SJSA1 (cell line): ENCODE data around the gene TMEM158. TPM values are rescaled to one million over a fixed set of nuclear protein-coding genes. Genes with fewer than 3 reads are reported as not detected.

Experiments used
- DNase-seq, 2 experiments: peaks; one replicate each; pipeline ENCODE4 v3.0.0-alpha.2; 2015 to 2020; ENCODE audit warnings: low spot score in 2 of 2, low read depth in 1 of 2
- H3K27ac ChIP-seq: fragments of 250-450 bp; sonication (Bioruptor Pico); 2 replicates; pipeline ENCODE4 v1.5.1; 2020; ENCODE audit warnings: mild to moderate bottlenecking, moderate library complexity
- H3K27me3 ChIP-seq: fragments of 250-450 bp; sonication (Bioruptor Pico); replicated peaks from 2 replicates; pipeline ENCODE4 v1.5.1; 2020; ENCODE audit warnings: mild to moderate bottlenecking, moderate library complexity
- H3K36me3 ChIP-seq: fragments of 250-450 bp; sonication (Bioruptor Pico); 2 replicates; pipeline ENCODE4 v1.5.1; 2020; ENCODE audit warnings: mild to moderate bottlenecking
- H3K4me1 ChIP-seq: fragments of 250-450 bp; sonication (Bioruptor Pico); replicated peaks from 2 replicates; pipeline ENCODE4 v1.6.1; 2021; ENCODE audit warnings: mild to moderate bottlenecking
- H3K4me3 ChIP-seq: fragments of 250-450 bp; sonication (Bioruptor Pico); 2 replicates; pipeline ENCODE4 v1.5.1; 2020; ENCODE audit warnings: mild to moderate bottlenecking
- H3K9me3 ChIP-seq: fragments of 250-450 bp; sonication (Bioruptor Pico); replicated peaks from 2 replicates; pipeline ENCODE4 v1.5.1; 2020; ENCODE audit warnings: mild to moderate bottlenecking
- total RNA-seq: library from RNA; depleted of rRNA; stranded (reverse); fragments of >200 nt; shearing (Covaris generic); gene quantifications from 2 replicates; pipeline ENCODE4 v1.2.3, GENCODE V29; 2014

TMEM158 gene
- total RNA-seq, 1 experiment from 2014 or later = 11.4 TPM

DNA sequence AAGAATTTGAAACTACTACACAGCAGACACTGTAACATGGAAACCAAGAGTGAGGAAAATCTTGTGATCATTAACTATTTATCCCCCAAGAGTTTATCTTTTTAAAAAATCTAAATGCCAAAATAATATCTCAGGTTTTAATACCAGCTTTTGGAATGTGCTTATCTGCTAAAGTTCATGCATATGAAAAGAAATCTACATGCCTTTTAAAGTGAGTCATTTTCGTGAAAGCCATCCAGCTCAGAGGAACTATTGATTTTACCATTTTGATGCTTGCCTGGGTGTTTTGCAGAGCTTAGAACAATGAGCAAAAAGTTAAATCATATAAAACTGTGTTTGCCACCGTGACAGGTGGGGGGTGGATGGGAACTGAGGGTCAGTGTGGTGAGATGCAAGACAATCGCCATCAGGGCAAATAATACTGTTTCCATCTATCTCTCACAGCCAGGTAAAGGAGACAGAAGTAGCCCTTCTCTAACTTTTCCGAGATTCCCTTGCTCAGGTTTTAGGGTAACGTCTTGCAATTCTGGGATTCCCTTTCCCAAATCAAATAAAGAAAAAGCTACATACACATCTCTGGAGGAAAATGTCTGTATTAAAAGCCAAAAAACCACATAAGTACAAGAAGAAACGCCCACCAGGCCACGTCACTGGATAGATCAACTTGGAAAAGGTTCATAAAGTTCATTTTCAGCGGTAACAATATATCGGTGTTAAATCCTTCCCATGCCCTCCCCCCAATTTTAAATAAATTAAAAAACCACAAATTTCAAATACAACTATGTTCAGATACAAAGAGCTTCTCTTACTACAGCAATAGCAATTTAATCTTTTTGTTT lies 2.0 kb downstream of the TMEM158 start:
- Histone ChIP-seq H3K4me3 (peak overlapping the region; percentile 88), H3K9me3 (no peaks in the 10 kb centered on the region), H3K27ac (peak overlapping the region; percentile 43; the same call in 1 of the 2 replicates), H3K27me3 (no peaks in the 10 kb centered on the region), H3K36me3 (no peaks in the 10 kb centered on the region), H3K4me1 (peaks cover 17% of the 10 kb centered on the region)
- no peak for DNase-seq

DNA sequence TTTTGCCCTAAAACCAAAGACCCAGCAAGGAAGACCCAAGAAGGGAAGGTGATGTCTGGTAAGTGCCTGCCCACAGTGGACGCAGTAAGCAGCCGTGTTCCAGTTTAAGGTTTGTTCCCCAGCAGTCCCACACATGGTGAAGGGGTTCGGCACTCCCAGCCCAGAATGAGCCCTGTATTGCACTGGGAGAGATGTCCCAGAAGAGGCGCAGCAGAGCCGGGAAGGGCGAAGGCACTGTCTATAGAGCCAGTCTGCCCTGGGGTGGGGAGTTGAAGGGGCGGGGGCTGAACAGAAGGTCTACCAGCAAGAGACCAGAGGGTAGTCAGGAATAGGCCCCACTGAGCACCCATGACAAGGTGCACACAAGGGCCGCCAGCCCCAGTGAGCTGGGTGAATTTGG lies 6.4 kb downstream of the TMEM158 start:
- no peaks in the 10 kb centered on the region for H3K27me3 ChIP-seq
- no peak for DNase-seq
- H3K36me3 ChIP-seq = no peaks in the 10 kb centered on the region
- H3K4me3 ChIP-seq = no peak overlapping the region
- no peaks in the 10 kb centered on the region for H3K9me3 ChIP-seq
- H3K27ac ChIP-seq = no peak overlapping the region
- H3K4me1 ChIP-seq = peaks cover 22% of the 10 kb centered on the region

DNA sequence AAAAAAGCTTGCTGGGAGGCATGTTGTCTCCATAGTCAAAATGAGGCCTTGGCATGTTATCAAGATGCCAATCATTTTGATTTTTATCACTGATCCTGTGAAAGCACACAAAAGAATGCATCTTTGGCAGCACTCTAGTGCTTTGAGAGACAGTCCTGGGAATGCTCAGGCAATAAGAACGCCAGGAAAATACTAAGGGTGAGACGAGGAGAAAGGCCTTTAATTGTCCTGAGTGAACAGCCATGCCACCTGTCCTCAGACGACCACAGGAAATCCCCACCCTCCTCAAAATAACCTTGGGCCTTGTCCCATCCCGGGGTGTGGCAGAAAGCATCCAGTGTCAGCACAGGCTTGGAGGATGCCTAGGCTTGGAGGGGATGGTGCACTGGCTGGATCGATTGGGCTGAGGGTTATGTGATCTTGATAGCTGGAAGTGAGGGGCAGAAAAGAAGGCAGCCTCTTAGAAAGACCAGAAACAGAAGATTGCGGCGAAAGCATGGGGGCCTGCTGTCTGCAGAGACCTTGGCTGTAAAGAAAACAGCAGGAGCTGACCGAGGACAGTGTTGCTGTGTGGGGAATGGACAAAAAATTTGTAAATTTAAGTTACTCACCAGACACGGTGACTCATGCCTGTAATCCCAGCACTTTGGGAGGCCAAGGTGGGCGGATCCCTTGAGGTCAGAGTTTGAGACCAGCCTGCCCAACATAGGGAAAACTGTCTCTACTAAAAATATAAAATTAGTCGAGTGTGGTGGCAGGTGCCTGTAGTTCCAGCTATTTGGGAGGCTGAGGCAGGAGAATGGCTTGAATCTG lies 7.3 kb downstream of the TMEM158 start:
- DNase-seq = peak; percentile 47 to 68
- Histone ChIP-seq H3K4me1 (peaks cover 22% of the 10 kb centered on the region), H3K36me3 (no peaks in the 10 kb centered on the region), H3K27me3 (no peaks in the 10 kb centered on the region), H3K9me3 (no peaks in the 10 kb centered on the region), H3K27ac (0 out of 2 replicates have a peak overlapping the region, but pooled peaks have one; percentile 20), H3K4me3 (no peak overlapping the region)

DNA sequence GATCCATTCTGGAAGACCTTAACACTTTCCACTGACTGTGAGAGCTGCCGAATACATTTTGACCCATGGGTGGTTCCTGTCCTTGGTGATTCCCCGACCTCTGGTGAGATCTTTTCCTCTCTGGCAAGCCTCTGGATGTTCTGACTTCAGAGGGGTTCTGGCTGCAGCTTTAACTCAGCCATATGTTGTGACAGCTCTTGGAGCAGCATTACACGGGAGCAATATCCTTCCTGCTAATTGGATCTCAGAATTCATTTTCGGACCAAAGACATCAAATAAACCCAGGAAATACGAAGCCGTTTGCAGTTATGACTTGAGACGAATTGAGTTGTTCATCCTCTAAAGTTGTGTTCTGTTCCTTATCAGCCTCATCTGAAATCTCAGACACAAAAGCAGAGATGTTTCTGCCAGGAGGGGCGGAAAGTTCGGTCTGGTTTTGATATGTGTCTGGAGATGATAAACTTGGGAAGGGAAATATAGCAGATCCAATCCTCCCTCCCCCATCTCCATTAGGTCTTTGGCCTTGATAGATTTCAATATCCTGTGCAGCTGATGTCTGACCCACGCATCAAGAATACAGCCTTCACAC lies 10.0 kb downstream of the TMEM158 start:
- Histone ChIP-seq H3K4me3 (no peak overlapping the region), H3K9me3 (no peaks in the 10 kb centered on the region), H3K27me3 (no peaks in the 10 kb centered on the region), H3K4me1 (peaks cover 22% of the 10 kb centered on the region), H3K27ac (no peak overlapping the region), H3K36me3 (no peaks in the 10 kb centered on the region)
- DNase-seq = no peak

DNA sequence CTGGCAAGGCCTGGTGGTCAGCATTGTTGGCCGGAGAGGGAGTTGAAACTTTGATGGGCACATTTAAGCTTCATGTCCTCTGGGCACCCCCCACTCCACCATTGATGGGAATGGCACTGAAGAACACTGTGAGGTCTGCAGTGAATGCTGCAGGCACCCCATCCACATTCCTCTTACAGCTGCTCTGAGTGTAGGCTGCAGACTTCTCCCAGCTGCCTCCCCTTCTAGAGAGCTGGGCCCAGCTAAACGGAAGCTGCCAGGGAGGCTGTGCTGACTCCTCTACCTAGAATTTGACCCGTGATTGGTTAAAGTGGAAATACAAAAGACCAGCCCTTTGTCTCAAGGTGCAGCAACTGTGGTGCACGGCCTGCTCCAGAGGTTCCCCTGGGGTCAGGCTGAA lies 10.6 kb downstream of the TMEM158 start:
- DNase-seq = no peak
- no peaks in the 10 kb centered on the region for H3K9me3 ChIP-seq
- no peak overlapping the region for H3K27ac ChIP-seq
- no peaks in the 10 kb centered on the region for H3K27me3 ChIP-seq
- H3K4me3 ChIP-seq = no peak overlapping the region
- H3K4me1 ChIP-seq = peaks cover 25% of the 10 kb centered on the region
- no peaks in the 10 kb centered on the region for H3K36me3 ChIP-seq

DNA sequence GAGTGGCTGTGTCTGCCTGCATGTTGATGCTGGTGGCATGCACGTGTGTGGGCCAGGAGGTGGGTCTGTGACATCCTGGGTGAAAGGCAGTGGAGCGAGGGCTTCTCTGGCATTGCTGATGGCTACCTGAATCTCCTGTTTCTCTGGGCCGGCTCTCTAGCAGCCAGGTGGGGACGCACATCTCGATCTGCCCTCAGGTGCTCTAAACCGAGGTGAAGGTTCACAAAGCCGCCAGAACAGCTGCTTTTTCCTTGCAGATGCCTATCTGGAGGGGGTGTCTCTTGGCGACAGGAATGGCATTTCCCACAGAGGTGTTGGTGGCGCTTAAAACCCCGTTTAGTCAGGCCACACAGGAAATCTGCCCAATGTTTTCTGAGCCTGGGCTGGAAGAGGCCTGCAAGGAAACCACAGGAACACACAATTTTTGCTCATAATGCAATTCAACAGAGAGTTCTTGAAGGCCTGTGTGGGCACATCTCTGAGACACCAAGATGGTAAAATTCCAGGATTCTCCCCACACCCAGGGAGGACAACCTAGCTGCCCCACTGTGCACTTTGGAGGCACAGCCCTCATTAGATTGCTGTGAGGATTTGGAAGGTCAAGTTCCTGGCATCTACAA lies 11.9 kb downstream of the TMEM158 start:
- Histone ChIP-seq H3K4me1 (peaks cover 33% of the 10 kb centered on the region), H3K4me3 (no peak overlapping the region), H3K36me3 (no peaks in the 10 kb centered on the region), H3K27me3 (no peaks in the 10 kb centered on the region), H3K27ac (no peak overlapping the region), H3K9me3 (no peaks in the 10 kb centered on the region)
- no peak for DNase-seq

DNA sequence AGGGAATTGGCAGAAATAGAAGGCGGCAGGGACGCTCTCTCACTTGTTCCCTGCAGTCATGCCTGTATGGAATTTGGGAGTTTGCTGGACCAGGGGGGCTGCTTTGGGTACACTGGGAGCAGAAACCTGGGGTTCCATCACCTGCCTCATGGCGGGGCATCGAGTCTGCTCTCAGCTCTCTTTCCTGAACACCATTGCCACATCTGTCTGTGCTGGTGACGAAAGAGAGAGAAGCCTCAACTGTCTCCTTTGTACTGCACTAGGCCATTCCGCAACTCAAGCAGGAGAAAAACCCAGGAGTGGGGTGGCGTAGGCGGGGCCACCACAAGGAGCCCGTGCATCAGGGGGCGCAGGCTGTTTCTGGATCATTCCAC lies 14.0 kb downstream of the TMEM158 start:
- no peaks in the 10 kb centered on the region for H3K36me3 ChIP-seq
- peaks cover 22% of the 10 kb centered on the region for H3K4me1 ChIP-seq
- no peaks in the 10 kb centered on the region for H3K27me3 ChIP-seq
- H3K27ac ChIP-seq = no peak overlapping the region
- no peaks in the 10 kb centered on the region for H3K9me3 ChIP-seq
- H3K4me3 ChIP-seq = no peak overlapping the region
- no peak for DNase-seq

DNA sequence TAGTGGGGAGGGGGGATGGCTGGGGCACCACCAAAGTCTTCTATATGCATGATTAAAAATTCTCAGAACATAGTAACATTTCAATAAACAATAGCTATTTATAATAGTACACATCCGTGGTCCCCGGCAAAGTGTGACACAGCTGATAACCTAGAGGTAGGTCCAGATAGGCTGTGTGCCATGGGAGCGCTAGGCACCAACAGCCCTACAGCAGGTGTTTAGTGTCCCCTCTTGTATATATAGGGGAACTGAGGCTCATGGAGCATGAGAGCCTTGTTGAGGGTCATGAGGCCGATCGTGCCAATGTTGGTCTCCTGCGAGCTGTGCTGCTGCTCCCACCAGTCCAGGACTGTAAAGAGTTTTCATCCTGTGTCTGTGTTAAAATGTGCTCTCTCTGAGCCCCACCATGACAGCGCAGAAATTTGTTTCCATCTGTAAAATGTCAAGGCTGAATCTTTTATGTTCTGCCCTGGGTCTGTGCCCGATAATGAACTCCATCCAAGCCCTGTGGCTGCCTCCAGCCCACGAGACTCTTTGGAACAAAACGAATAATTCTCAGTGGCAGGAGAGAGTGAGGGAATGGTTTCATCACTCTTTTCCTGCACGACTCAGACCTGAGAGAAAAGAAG lies 14.5 kb downstream of the TMEM158 start:
- no peaks in the 10 kb centered on the region for H3K27me3 ChIP-seq
- H3K9me3 ChIP-seq = no peaks in the 10 kb centered on the region
- DNase-seq = no peak
- H3K4me3 ChIP-seq = no peak overlapping the region
- H3K36me3 ChIP-seq = no peaks in the 10 kb centered on the region
- H3K27ac ChIP-seq = no peak overlapping the region
- H3K4me1 ChIP-seq = peaks cover 22% of the 10 kb centered on the region

DNA sequence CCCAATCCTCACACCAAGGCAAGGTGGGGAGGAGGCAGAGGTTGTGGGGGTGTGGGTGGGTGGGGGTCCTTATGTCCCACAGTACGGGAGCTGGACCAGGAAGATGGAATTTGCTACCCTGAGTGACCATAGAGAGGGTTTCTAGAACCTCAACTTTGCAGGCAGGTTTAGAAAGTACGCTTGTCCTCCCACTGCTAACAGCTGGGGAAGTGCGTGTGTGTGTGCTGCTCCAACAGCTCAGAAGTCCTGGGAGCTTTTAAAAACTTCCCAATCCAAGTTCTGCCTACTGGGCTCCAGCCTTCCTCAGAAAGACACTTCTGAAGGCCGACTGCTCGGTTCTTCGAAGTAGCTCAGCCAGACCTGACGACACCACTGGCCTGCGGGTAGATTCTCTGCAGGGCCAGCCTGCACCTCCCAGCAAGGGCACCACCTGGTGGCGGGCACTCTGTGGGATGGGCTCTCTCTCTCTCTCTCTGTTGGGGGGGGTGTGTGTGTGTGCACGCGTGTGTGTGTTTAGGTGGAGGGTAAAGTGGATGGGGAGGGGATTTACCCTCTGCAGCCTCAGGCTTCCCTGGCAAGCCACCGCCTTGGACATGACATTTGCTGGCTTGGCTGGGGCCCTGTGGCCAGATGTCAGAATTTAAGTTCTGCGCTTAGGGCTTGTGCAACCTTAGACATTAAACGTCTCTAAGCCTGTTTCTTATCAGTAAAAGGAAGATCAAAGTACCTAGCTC lies 15.6 kb downstream of the TMEM158 start:
- peak; percentile 66 to 81 for DNase-seq
- no peaks in the 10 kb centered on the region for H3K9me3 ChIP-seq
- no peaks in the 10 kb centered on the region for H3K36me3 ChIP-seq
- no peak overlapping the region for H3K4me3 ChIP-seq
- H3K27me3 ChIP-seq = no peaks in the 10 kb centered on the region
- peaks cover 22% of the 10 kb centered on the region for H3K4me1 ChIP-seq
- H3K27ac ChIP-seq = no peak overlapping the region

DNA sequence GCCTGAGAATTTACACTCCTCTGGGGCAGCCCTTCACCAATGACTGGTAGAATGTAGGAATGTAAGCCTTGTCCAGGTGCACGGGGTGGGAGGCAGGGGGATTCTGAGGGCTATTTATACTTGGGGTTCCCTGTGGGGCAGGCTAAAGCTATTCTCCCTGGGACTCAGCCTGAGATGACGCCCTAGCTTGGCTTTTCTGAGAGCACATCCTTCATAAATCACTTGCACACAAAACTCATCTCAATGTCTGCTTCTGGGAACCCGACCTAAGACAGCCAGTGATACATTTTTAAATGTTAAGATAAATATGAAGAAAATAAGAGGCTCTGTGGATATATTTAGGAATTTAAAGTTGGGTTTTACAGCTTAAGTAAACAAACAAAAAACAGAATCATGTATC lies 16.6 kb downstream of the TMEM158 start:
- peaks cover 28% of the 10 kb centered on the region for H3K4me1 ChIP-seq
- no peak overlapping the region for H3K27ac ChIP-seq
- no peak for DNase-seq
- H3K36me3 ChIP-seq = no peaks in the 10 kb centered on the region
- H3K9me3 ChIP-seq = no peaks in the 10 kb centered on the region
- H3K27me3 ChIP-seq = no peaks in the 10 kb centered on the region
- H3K4me3 ChIP-seq = no peak overlapping the region

DNA sequence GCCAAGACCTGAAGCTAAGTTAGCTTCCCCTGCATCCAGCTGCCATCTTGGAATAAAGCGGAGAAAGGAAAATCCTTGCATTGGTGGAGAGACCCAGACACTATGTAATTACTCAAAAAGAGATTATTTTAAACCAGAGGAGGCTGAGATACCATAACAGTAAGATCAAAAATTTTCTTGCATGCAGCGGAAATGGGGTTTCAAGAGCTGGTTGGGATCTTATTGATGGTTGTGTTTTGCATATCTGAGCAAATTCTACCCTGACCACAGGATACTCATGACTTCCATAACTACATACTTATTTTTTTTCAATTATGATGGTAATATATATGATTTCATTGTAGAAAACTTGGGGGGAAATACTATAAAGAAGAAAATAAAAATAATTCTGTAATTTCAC lies 17.5 kb downstream of the TMEM158 start:
- Histone ChIP-seq H3K9me3 (no peaks in the 10 kb centered on the region), H3K36me3 (no peaks in the 10 kb centered on the region), H3K27me3 (no peaks in the 10 kb centered on the region), H3K4me1 (peaks cover 30% of the 10 kb centered on the region), H3K27ac (no peak overlapping the region), H3K4me3 (no peak overlapping the region)
- DNase-seq = no peak

DNA sequence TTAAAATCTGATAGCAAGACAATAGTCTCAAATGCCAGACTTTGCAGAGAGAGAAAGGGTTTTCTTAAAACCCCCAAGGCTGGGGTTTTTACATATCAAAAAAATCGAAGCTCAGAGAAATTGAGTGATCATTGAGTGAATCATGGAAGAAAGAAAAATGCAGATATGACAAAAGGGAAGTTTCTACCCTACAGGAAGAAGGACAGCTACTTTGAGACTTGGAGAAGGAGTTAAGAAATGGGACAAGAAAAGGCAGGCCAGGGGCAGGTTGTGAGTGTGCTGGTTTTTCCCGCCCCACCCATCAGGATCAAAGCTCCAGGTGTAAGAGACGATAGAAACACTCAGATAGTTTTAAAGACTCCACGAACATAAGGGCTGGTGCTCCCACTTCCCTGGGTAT lies 18.6 kb downstream of the TMEM158 start:
- H3K4me1 ChIP-seq = peaks cover 31% of the 10 kb centered on the region
- H3K27me3 ChIP-seq = no peaks in the 10 kb centered on the region
- no peak for DNase-seq
- H3K27ac ChIP-seq = no peak overlapping the region
- no peaks in the 10 kb centered on the region for H3K36me3 ChIP-seq
- no peaks in the 10 kb centered on the region for H3K9me3 ChIP-seq
- H3K4me3 ChIP-seq = no peak overlapping the region

DNA sequence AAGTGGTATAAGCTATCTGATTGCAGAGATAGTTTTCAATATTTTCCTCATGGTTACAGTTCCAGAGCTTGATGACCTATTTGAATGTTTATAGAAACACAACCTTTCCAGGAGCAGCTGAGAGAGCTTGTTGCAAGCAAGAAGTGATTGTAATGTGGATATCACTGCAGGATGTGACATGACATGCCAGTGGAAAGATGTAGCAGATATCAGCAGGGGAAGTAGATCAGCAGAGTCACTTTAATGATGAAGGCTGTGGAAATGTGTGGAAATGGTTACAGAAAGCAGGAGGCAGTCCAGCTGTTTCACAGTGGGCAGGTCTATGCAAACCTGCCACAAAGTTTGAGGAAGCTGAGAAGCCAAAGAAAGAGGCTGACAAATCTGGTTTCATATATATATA lies 21.0 kb downstream of the TMEM158 start:
- no peaks in the 10 kb centered on the region for H3K9me3 ChIP-seq
- no peak overlapping the region for H3K27ac ChIP-seq
- no peaks in the 10 kb centered on the region for H3K27me3 ChIP-seq
- H3K36me3 ChIP-seq = no peaks in the 10 kb centered on the region
- no peak for DNase-seq
- no peak overlapping the region for H3K4me3 ChIP-seq
- peaks cover 34% of the 10 kb centered on the region for H3K4me1 ChIP-seq
